Activated CD8-positive, alpha-beta T cell treated with anti-CD3 and anti-CD28 coated beads for 36 hours (primary cell): Measurements from ENCODE around the gene TAB3. TPM values are rescaled to one million over a fixed set of nuclear protein-coding genes. Genes with fewer than 3 reads are reported as not detected.

Experiments
- ATAC-seq: fragments of 200-7000 bp; cut with Tn5 transposase; one replicate; pipeline ENCODE4 v1.10.0; 2021; ENCODE audit warnings: mild to moderate bottlenecking, moderate library complexity
- CTCF ChIA-PET: fragments of 350-600 bp; sonication (Branson Sonifier 250); formaldehyde crosslinking; loops from one replicate; lab custom pipeline; 2021; ENCODE audit warnings: antibody characterized with exemption; lab: Charles Lee
- POLR2A ChIA-PET: fragments of 350-600 bp; sonication (Branson Sonifier 250); formaldehyde crosslinking; loops from one replicate; lab custom pipeline; 2021; ENCODE audit warnings: antibody characterized with exemption; lab: Charles Lee
- DNase-seq: peaks from one replicate; pipeline ENCODE4 v3.0.0-alpha.2; 2020
- H3K27ac Mint-ChIP-seq: one replicate; pipeline ENCODE4 v1.8.0; 2021; ENCODE audit warnings: mild to moderate bottlenecking, mixed read lengths
- H3K27me3 Mint-ChIP-seq: one replicate; pipeline ENCODE4 v1.8.0; 2021; ENCODE audit warnings: mixed read lengths
- H3K36me3 Mint-ChIP-seq: one replicate; pipeline ENCODE4 v1.8.0; 2021; ENCODE audit warnings: low read depth, mixed read lengths
- H3K4me1 Mint-ChIP-seq: one replicate; pipeline ENCODE4 v1.8.0; 2021; ENCODE audit warnings: low read depth, mixed read lengths
- H3K4me3 Mint-ChIP-seq: one replicate; pipeline ENCODE4 v1.8.0; 2021; ENCODE audit warnings: mild to moderate bottlenecking, moderate library complexity, mixed read lengths
- H3K9me3 Mint-ChIP-seq: one replicate; pipeline ENCODE4 v1.8.0; 2021; ENCODE audit warnings: mixed read lengths
- CTCF ChIP-seq: fragments of 200-600 bp; IDR thresholded peaks from one replicate; pipeline ENCODE4 v1.8.0; 2022; ENCODE audit warnings: antibody characterized with exemption, mild to moderate bottlenecking
- intact Hi-C: fragments of 100-400 bp; cut with micrococcal nuclease; formaldehyde crosslinking; loops from one replicate; pipeline ENCODE4 v1.10.0; 2022
- total RNA-seq, 2 experiments: library from RNA; stranded (reverse); gene quantifications; one replicate each; pipeline ENCODE4 v1.2.3, GENCODE V29; 2021

Gene TAB3
- 10 to 100 TPM; 15.5 to 16.5 TPM for total RNA-seq

- intact Hi-C loops, result loop anchor here (5.0 to 10.0 kb wide), 2 partner anchors 155 to 232 kb away; no protein-coding TSS in a partner anchor
- peaks cover 32% of the 10 kb centered on the region for H3K4me1 Mint-ChIP-seq
- ATAC-seq (peak; percentile 91), DNase-seq (peak; percentile 95)
- H3K9me3 Mint-ChIP-seq, result no peaks in the 10 kb centered on the region
- H3K36me3 Mint-ChIP-seq, result peaks cover 2% of the 10 kb centered on the region
- POLR2A ChIA-PET, result interaction anchor here (0.6 to 1.5 kb wide), 5 partner anchors 25 to 200 kb away, joined by 3 to 4 read pairs (median 3); no protein-coding TSS in a partner anchor
- H3K27ac Mint-ChIP-seq, result peak within 1 kb of the TSS; percentile 95
- TF ChIP-seq CTCF, result no peak
- no peaks in the 10 kb centered on the region for H3K27me3 Mint-ChIP-seq
- CTCF ChIA-PET, result no interaction called here
- H3K4me3 Mint-ChIP-seq, result peak within 1 kb of the TSS; percentile 82
These were observed at the start of gene TAB3 for GRCh38 chrX:30889147-30890140. Gene TAB3, minus strand, starts transcription at chrX:30889254. Its CDS starts 29,666 bp downstream, at chrX:30859588.

GRCh38 chrX:30938295-30938694 lies 49.2 kb upstream of the TAB3 start:
- DNase-seq, result no peak
- Mint-ChIP-seq H3K9me3 (no peaks in the 10 kb centered on the region), H3K4me1 (no peaks in the 10 kb centered on the region), H3K36me3 (no peaks in the 10 kb centered on the region), H3K27me3 (no peaks in the 10 kb centered on the region), H3K4me3 (no peak overlapping the region), H3K27ac (no peak overlapping the region)
- intact Hi-C loops, result no loop called here
- ChIA-PET POLR2A (no interaction called here), CTCF (no interaction called here)
- TF ChIP-seq CTCF, result no peak
- ATAC-seq, result no peak

- H3K27me3 Mint-ChIP-seq, result no peaks in the 10 kb centered on the region
- ATAC-seq, result no peak
- TF ChIP-seq CTCF, result no peak
- H3K36me3 Mint-ChIP-seq, result no peaks in the 10 kb centered on the region
- CTCF ChIA-PET, result interaction anchor here (0.8 kb wide), 1 partner anchor 564 kb away, joined by 3 read pairs; no protein-coding TSS in a partner anchor
- no peak overlapping the region for H3K4me3 Mint-ChIP-seq
- intact Hi-C loops, result no loop called here
- POLR2A ChIA-PET, result no interaction called here
- H3K27ac Mint-ChIP-seq, result no peak overlapping the region
- H3K9me3 Mint-ChIP-seq, result no peaks in the 10 kb centered on the region
- DNase-seq, result no peak
- H3K4me1 Mint-ChIP-seq, result no peaks in the 10 kb centered on the region
These were observed 46.9 kb upstream of the TAB3 start for GRCh38 chrX:30935985-30936384.

- H3K4me3 Mint-ChIP-seq, result no peak overlapping the region
- H3K4me1 Mint-ChIP-seq, result no peaks in the 10 kb centered on the region
- no peak overlapping the region for H3K27ac Mint-ChIP-seq
- H3K27me3 Mint-ChIP-seq, result no peaks in the 10 kb centered on the region
- ChIA-PET CTCF (no interaction called here), POLR2A (no interaction called here)
- DNase-seq (no peak), ATAC-seq (no peak)
- H3K36me3 Mint-ChIP-seq, result no peaks in the 10 kb centered on the region
- H3K9me3 Mint-ChIP-seq, result no peaks in the 10 kb centered on the region
- TF ChIP-seq CTCF, result no peak
- intact Hi-C loops, result no loop called here
These were observed 42.9 kb upstream of the TAB3 start for GRCh38 chrX:30931920-30932319.

- no peak overlapping the region for H3K4me3 Mint-ChIP-seq
- ChIA-PET POLR2A (no interaction called here), CTCF (no interaction called here)
- H3K27me3 Mint-ChIP-seq, result no peaks in the 10 kb centered on the region
- H3K9me3 Mint-ChIP-seq, result no peaks in the 10 kb centered on the region
- no peak for ATAC-seq
- no peak for DNase-seq
- intact Hi-C loops, result no loop called here
- H3K27ac Mint-ChIP-seq, result no peak overlapping the region
- TF ChIP-seq CTCF, result no peak
- H3K4me1 Mint-ChIP-seq, result no peaks in the 10 kb centered on the region
- no peaks in the 10 kb centered on the region for H3K36me3 Mint-ChIP-seq
These were observed 41.6 kb upstream of the TAB3 start for GRCh38 chrX:30930679-30931078.
